Progenitor cell of endocrine pancreas (in vitro differentiated cells): ENCODE measurements around the gene PAPPA. TPM values are rescaled to one million over a fixed set of nuclear protein-coding genes. Genes with fewer than 3 reads are reported as not detected.

Experiments
- DNase-seq: peaks from one replicate; pipeline ENCODE4 v3.0.0; 2021; ENCODE audit warnings: low spot score; ENCODE audit not compliant: unreplicated experiment
- H3K27ac Mint-ChIP-seq: 2 replicates; pipeline ENCODE4 v1.8.0; 2021; ENCODE audit warnings: mild to moderate bottlenecking, moderate library complexity, mixed read lengths
- H3K27me3 Mint-ChIP-seq: 2 replicates; pipeline ENCODE4 v1.8.0; 2021; ENCODE audit warnings: mixed read lengths
- H3K36me3 Mint-ChIP-seq: 2 replicates; pipeline ENCODE4 v1.8.0; 2022; ENCODE audit warnings: mixed read lengths; ENCODE audit not compliant: insufficient read depth
- H3K4me1 Mint-ChIP-seq: 2 replicates; pipeline ENCODE4 v1.8.0; 2021; ENCODE audit warnings: low read depth, mixed read lengths
- H3K4me3 Mint-ChIP-seq: 2 replicates; pipeline ENCODE4 v1.8.0; 2021; ENCODE audit warnings: low read depth, mild to moderate bottlenecking, moderate library complexity, mixed read lengths
- H3K9me3 Mint-ChIP-seq: 2 replicates; pipeline ENCODE4 v1.8.0; 2021; ENCODE audit warnings: low read depth, mixed read lengths
- total RNA-seq: library from RNA; stranded (reverse); gene quantifications from 2 replicates; pipeline ENCODE4 v1.2.1, GENCODE V29; 2021
- TF ChIP-seq, protein P1 (sequence below): fragments of 200-600 bp; sonication (generic); IDR thresholded peaks from one replicate; pipeline ENCODE4 v1.5.0; 2021; ENCODE audit warnings: antibody characterized with exemption, mild to moderate bottlenecking; ENCODE audit not compliant: unreplicated experiment

Gene PAPPA
- total RNA-seq, 1 donor from 2014 or later: 0.36 TPM

DNA sequence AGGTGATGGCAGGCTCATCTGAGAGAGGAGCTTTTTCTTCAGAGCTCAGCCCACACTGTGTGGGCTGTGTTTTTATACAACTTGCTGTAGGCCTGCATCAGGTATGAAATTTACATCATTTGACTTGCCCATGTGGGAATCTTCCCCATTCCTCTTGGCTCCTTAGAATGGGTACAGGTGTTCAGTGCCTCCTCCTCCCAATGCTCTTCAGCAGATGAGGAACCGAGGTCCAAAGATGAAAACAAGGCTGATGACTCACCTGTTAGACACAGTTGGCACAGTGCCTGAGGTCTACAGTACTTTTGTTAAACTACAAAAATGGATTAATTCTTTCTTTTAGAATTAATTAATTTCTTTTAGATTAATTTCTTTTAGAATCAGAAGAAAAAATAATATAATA is 20.8 kb downstream of the PAPPA start:
- Mint-ChIP-seq H3K36me3 (no peaks in the 10 kb centered on the region), H3K4me3 (no peak overlapping the region), H3K4me1 (no peaks in the 10 kb centered on the region), H3K27ac (no peak overlapping the region), H3K9me3 (no peaks in the 10 kb centered on the region), H3K27me3 (peaks cover 19% of the 10 kb centered on the region)
- TF ChIP-seq, protein P1, sequence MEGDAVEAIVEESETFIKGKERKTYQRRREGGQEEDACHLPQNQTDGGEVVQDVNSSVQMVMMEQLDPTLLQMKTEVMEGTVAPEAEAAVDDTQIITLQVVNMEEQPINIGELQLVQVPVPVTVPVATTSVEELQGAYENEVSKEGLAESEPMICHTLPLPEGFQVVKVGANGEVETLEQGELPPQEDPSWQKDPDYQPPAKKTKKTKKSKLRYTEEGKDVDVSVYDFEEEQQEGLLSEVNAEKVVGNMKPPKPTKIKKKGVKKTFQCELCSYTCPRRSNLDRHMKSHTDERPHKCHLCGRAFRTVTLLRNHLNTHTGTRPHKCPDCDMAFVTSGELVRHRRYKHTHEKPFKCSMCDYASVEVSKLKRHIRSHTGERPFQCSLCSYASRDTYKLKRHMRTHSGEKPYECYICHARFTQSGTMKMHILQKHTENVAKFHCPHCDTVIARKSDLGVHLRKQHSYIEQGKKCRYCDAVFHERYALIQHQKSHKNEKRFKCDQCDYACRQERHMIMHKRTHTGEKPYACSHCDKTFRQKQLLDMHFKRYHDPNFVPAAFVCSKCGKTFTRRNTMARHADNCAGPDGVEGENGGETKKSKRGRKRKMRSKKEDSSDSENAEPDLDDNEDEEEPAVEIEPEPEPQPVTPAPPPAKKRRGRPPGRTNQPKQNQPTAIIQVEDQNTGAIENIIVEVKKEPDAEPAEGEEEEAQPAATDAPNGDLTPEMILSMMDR: no peak
- no peak for DNase-seq

DNA sequence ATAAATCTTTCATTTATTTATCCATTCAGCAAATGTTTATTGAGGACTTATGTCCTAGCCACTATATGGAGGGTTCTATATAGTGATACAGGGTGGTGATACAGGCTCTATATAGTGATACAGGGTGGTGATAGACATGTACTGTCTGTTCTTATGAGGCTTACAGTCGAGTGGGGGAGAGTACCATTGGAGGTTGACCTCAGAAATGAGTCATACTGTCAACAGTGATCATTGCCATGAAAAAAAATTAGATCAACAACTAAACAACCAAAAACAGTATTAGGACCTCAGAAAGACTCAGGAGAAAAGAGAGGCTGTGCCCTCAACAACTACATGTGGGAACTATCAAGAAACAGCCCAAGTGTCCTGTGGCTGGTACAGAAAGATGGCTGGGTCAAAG is 22.0 kb downstream of the PAPPA start:
- no peak for DNase-seq
- H3K4me1 Mint-ChIP-seq: no peaks in the 10 kb centered on the region
- H3K9me3 Mint-ChIP-seq: no peaks in the 10 kb centered on the region
- no peaks in the 10 kb centered on the region for H3K36me3 Mint-ChIP-seq
- H3K27me3 Mint-ChIP-seq: peaks cover 23% of the 10 kb centered on the region
- no peak overlapping the region for H3K4me3 Mint-ChIP-seq
- TF ChIP-seq, protein P1: no peak
- no peak overlapping the region for H3K27ac Mint-ChIP-seq

DNA sequence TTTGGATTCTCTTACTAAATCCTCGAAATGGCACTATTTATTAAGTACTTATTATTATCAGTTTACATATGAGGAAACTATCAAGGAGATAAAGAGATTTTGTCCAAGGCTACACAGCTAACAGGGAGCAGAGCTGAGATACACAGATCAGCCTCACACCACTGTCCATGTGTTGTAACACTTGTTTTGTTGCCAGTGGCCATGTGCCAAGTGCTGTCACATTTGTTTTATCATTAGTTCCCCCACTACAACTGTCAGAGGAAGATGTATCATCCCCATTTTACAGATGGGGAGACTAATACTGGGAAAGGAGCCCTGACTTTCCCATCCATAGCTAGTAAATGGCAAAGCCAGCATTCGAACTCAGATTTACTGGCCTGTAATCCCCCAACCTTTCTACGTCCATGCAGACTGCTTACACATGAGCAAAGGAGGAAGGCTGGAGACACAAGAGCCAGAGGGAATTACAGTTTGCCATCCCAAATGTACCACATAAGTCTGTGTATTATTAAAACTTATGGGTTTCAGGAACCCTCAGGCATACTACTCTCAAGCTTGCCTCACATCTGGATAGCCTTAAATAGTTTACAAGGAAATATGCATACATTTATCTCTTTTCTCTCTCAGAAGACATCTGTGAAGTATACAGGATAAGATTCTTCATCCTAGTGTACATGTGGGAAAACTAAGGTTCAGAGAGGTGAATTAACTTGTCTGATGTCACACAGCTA is 25.1 kb downstream of the PAPPA start:
- peaks cover 23% of the 10 kb centered on the region for H3K27me3 Mint-ChIP-seq
- no peaks in the 10 kb centered on the region for H3K36me3 Mint-ChIP-seq
- no peak overlapping the region for H3K27ac Mint-ChIP-seq
- no peaks in the 10 kb centered on the region for H3K9me3 Mint-ChIP-seq
- no peak overlapping the region for H3K4me3 Mint-ChIP-seq
- no peak for DNase-seq
- H3K4me1 Mint-ChIP-seq: no peaks in the 10 kb centered on the region
- TF ChIP-seq, protein P1: no peak

DNA sequence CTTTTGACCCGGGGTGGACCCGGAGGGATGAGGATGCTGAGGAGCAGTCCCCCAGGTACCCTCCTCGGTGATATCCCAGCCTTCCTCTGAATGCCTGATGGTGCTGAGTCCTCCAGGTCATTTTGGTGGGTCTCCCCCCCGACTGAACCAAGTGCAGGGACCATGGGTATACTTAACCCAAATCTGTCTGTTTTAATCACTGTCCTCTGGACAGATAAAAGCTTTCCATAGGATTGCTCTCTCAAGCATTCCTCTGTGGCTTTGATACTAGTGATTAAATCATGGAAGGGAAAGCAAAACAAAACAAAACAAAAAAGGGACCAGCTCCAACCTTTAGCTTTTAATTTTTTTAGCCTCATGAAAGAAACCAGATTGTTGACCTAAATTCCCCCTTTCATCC is 26.0 kb downstream of the PAPPA start:
- no peak overlapping the region for H3K4me3 Mint-ChIP-seq
- peaks cover 29% of the 10 kb centered on the region for H3K27me3 Mint-ChIP-seq
- no peaks in the 10 kb centered on the region for H3K36me3 Mint-ChIP-seq
- no peaks in the 10 kb centered on the region for H3K4me1 Mint-ChIP-seq
- H3K27ac Mint-ChIP-seq: no peak overlapping the region
- H3K9me3 Mint-ChIP-seq: no peaks in the 10 kb centered on the region
- TF ChIP-seq, protein P1: no peak
- DNase-seq: no peak

DNA sequence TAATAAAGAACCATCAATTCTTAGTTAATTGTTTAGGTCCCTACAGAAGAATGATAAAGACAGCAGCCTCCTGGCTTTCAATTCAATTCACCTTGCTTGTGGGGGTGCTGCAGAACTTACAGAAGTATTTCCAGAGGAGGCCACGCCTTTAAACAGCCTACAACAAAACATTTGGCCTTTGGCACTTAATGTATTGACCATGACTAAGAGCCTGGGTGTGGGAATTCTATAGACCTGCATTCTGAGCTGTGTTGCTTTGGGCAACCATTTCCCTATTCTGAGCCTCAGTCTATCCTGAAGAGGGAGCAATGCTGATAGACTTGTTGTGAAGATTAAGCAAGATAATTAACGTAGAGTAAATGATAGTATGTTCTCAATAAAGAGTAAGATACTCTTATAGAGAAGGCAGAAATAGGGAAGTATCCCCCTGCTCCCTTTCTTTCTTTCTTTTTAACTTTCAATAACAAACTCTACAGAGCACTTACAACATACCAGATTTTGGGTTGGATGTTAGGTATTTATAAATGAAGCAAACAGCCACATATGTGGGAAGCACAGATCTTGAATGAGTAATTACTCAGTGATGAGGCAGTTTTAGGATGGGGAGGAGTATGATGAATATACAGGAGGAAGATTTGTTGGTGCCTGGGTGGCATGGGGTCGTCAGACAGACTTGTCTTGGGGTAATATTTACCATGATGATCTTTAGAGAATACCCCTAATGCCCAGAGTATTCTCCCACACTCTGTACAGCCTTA is 28.4 kb downstream of the PAPPA start:
- Mint-ChIP-seq H3K27ac (no peak overlapping the region), H3K27me3 (peaks cover 30% of the 10 kb centered on the region), H3K9me3 (no peaks in the 10 kb centered on the region), H3K36me3 (no peaks in the 10 kb centered on the region), H3K4me1 (no peaks in the 10 kb centered on the region), H3K4me3 (no peak overlapping the region)
- TF ChIP-seq, protein P1: no peak
- DNase-seq: no peak
